GM18519 (cell line): Measurements from ENCODE around the gene ITGBL1.

ENCODE experiments used
- ATAC-seq: cut with Tn5 transposase; IDR thresholded peaks from one replicate; pipeline ENCODE4 v1.9.1; 2021; ENCODE audit warnings: mild to moderate bottlenecking, moderate library complexity; ENCODE audit not compliant: unreplicated experiment, low FRiP score

The ITGBL1 gene

DNA sequence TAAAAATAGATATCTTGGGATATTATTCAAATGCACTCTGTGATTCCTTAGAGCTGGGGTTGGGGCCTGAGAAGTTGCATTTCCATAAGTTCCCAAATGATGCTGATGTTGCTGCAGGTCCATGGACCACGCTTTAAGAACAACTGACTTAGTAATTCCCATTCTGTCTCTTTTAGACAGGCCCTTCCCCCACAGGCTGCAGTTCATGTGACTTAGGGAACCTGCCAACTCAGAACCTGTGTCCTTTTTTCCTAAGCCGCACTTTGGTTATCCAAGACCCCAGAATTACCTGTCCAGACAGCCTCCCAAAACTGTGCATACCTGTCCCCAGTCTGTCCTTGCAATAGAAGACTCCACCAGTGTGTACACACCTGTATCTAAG, 1.7 kb upstream of the ITGBL1 start:
- no peak for ATAC-seq

DNA sequence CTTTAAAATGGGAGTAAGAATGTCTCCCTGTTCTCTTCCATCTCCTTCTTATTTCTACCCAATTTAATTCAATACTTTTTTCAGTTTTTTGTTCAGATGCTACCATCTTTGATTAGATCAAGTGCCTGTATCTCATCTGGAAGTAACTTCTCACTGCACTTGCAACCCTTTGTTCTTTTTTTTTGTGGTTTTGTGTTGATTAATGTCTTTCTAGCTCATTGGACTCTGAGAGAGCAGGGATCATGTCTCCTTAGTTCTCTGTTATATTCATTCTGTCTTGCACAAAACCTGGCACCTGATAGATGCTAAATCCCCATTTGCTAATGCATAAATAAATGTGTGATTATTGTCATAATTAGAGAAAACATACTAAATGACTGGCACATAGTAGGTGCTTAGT, 834 bp upstream of the ITGBL1 start:
- ATAC-seq: no peak

DNA sequence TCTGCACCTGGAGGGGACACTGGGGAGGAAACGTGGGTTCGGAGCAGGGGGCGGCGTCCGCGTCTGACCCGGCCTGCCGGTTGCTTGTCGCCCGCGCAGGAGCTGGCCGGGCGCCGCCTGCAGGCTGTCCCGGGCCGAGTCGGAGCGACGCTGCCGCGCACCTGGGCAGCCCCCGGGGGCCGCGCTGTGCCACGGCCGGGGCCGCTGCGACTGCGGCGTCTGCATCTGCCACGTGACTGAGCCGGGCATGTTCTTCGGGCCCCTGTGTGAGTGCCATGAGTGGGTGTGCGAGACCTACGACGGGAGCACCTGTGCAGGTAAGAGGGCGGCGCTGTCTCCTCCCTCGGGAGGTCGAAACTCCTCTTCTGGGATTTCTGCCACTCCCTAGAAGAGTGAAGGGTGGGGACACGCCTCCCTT, 1.3 kb downstream of the ITGBL1 start:
- no peak for ATAC-seq

DNA sequence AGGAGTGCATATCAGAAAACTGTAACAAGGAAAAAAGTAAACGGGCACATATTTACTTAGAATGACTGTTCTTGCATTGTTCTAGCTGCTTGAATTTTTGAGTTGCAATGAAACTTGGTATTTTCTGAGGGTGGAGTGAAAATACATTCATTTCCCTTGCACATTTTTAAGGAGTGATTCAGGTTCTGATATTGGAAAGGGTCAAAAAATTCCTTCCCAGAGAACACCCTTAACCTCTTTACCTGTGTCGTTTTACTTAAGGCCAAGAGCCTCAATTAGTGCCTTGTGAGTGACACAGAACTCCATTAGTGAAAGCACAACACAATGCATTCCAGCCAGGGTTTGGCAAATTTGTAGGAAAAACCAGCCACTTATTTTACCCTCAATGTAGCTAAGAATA, 2.3 kb downstream of the ITGBL1 start:
- ATAC-seq: no peak

DNA sequence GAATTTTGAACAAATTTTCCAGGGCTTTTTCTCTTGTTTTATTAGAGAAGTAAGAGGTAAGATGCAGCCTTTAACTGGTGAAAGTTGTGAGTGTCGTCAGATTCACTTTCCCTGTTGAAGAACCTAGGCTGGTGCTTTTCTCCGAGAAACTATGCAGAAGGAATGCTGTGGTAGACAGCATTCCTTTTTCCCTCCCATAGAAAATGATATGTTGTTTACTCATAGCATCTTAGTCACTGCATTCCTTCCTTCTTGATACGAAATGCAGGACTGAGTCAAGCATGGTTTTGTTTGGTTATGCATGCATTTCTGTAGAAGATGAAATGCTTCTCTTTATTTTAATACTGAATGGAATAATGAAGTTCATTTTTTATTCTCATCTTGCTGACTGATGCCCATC, 3.4 kb downstream of the ITGBL1 start:
- ATAC-seq: no peak

DNA sequence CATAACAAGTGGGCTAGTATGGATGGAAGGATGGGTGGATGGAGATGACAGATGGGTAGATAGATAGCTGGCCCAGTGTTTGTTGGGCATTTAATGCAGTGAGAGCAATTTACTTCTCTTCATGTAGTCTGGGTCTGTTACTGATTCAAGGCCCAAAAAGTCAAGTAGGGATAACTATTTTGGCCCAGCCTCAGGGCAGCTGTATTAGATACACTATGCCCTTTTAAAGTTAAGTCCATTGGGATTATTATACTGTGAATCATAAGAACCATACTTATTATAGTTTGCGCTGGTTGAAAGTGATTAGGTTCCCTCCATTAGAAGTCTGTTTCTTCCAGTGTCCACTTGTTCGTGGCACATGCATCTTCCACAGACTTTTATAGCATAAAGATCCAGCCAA, 4.7 kb downstream of the ITGBL1 start:
- ATAC-seq: no peak

DNA sequence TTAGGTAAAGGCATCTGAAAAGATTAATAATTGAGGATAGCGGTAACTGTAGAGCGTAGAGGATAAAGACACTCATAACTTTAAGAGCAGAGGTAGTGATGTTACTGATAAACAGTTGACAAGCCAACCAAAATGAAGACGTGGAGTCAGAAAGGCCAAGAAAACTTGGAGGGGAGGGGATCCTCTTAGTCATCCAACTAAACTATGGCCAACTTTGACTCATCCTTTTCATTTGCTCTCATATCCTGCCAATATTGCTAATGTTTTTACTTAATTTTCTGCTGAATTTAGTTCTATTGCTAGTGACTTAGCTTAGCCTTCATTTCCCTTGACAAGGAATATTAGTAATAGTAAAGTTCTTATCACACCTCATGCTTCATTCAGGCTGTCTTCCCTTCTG, 13.4 kb downstream of the ITGBL1 start:
- no peak for ATAC-seq

DNA sequence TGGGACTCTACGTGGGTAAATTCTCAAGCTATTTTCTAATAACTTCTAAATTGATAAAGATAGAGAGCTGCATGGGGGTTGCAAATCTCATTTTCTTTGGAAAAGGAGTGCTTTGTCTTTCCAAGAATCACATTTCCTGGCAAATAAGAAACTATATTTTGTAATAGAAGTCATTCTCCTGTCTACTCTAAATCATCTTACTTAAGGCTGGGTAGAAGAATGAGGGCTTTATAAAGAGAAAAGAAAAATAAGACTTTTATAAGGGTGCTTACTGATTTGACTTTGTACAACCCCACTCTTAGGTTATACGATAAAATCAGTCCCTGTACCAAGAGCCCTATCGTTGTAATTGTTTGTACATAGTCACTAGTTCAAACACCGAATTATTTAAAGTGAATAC, 14.9 kb downstream of the ITGBL1 start:
- no peak for ATAC-seq

DNA sequence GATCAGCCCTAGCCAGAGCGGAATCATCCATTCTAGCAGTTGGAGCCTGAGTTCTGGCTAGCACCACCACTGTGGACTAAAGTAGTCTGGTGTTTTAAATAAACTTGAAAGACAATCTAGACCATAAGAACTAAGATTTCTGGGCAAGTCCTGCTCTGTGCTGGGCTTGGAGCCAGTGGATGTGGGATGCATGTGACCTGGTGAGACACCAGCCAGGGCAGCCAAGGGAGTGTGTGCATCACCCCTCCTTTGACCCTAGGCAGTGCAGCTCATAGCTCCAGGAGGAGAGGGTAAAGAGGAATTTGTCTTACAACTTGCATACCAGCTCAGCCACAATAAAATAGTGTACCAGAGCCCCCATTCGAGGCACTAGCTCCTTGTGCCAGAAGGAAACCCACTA, 21.0 kb downstream of the ITGBL1 start:
- ATAC-seq: no peak

DNA sequence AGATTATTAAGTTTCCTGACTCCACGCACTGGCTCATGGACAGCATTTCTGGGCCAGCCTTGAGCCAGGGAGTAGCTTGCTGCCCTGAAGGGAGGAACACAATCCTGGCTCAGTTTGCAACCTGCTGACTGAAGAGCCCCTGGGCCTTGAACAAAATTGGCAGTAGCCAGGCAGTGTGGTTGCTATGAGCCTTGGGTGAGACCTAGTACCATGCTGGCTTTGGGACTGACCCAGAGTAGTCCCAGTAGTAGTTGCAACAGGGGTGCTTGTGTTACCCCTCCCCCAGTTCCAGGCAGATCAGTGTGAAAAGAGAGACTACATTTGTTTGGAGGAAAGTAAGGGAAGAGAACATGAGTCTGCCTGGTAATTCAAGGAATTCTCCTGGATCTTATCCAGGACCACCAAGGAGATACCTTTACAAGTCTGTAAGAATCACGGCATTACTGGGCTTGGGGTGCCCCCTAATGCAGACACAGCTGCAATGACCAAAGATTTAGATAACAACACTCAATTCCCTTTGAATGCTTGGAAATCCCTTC, 22.0 kb downstream of the ITGBL1 start:
- no peak for ATAC-seq

DNA sequence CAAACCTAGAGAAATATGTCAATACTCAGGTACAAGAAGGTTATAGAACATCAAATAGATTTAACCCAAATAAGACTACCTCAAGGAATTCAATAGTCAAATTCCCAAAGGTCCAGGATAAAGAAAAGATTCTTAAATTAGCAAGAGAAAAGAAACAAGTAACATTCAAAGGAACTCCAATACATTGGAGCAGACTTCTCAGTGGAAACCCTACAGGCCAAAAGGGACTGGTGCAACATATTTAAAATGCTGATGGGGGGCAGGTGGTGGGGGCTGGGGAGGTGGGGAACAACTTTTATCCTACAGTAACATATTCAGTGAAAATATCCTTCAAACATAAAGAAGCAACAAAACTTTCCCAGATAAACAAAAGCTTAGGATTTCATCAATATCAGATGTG, 23.1 kb downstream of the ITGBL1 start:
- no peak for ATAC-seq

DNA sequence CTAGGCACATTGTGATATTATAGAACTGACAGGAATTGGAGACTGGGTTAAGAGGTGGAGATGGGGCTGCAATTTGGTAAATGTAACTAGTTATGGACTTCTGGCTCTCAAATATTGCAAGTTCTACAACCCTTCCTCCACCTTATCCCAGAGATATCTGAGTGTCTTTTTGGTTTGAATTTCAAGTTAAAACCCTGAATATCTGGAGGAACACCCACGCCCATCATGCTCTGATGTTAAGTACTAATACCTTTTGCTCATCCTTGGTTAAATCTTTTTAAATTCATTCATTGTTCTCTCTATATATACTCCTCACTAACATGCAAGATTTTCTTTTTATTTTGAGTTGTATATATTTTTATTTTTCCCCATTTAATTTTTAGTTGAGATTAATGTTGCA, 28.9 kb downstream of the ITGBL1 start:
- no peak for ATAC-seq

DNA sequence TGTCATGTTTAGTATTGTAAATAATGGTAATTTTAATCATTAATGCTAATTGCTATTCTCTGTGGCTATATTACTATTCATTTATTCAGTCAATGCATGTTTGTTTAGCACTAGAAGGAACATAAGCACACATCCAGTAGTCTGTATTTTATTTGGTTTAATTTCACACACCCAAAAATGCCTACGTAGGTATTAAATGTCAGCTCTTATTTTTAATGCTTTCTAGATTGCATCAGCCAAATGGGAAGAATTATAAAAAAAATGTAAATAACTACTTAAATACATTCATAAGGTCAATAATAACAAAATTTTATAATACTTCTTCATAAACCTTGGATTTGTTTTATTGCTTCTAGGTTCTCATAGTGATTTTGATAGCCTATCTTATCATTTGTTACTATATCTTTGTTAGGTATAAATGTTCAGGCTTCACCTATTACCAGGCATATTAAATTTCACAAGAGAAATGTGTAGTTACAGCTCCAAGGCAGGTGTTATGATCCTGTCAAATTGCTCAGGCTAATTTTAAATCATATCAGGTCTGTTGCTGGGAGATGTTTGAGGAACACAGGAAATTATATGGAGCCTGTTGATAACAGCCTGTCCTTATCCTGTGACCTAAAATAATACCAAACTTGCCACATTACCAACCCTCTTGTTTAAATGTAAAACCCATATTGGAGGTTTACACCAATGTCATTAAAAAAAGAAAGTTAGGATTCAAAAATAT, 34.4 kb downstream of the ITGBL1 start:
- no peak for ATAC-seq

DNA sequence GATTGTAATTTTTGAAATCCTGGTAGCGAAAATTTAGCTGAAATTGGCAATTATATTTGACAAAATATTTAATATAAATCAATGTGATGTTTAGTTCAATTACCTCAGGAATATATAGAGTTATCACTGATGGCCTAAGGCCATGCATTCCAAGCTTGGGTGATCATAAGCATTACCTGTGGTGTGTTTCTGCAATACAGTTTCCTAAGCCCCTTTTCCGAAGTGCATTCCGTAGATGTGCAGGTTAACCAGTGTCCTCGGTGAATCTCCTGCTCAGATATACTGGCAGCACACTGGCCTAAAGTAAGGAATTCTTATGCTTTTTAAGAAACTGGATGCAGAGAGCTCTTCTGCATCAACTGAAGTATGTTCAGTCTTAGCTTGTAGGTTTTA, 35.0 kb downstream of the ITGBL1 start:
- ATAC-seq: no peak

DNA sequence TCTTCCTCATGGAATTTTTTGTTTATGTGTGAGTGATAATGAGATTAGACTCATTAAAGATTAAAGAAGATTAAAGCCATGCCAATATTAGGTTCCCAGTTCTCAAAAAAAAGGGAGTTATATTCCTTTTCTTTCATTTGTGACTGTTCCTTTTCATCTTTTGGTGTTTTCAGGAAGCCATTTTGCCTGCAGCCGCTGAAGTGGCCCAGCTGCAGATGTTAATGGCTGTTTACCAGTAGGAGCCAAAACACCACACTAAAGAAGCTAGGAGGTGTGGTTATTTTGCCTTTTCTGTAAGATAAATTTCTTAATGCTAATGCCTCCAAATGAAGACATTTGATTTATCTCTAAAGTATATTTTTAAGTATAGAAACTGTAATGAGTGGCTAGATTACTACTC, 36.3 kb downstream of the ITGBL1 start:
- no peak for ATAC-seq

DNA sequence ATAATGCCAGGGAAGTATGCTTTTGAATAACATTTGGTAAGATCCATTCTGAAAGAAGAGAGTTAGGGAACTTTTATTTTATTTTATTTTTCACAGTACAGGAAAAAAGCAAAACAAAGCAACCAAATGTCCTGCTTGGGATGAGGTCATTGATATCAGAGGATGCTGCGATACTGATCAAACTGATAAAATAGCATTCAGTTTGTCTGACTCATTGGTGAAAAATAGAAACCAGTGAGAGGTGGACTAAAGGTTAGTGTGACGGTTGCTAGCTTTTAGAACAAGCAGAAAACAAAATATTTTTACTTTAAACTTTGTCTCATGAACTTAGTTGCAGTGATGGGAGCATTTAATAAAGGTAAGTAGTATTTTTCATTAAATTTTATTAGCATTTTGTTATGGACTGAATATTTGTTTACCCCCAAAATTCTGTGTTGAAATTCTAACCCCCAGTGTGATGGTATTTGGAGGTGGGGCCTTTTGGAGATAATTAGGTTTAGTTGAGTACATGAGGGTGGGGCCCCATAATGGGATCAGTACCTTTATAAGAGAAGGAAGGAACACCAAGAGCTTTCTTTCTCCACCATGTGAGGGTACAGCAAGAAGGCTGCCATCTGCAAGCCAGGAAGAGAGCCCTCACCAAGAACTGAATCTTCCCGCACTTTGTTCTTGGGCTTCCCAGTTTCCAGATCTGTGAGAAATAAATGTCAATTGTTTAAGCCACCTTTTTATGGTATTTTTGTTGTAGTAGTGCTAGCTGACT, 37.3 kb downstream of the ITGBL1 start:
- no peak for ATAC-seq

DNA sequence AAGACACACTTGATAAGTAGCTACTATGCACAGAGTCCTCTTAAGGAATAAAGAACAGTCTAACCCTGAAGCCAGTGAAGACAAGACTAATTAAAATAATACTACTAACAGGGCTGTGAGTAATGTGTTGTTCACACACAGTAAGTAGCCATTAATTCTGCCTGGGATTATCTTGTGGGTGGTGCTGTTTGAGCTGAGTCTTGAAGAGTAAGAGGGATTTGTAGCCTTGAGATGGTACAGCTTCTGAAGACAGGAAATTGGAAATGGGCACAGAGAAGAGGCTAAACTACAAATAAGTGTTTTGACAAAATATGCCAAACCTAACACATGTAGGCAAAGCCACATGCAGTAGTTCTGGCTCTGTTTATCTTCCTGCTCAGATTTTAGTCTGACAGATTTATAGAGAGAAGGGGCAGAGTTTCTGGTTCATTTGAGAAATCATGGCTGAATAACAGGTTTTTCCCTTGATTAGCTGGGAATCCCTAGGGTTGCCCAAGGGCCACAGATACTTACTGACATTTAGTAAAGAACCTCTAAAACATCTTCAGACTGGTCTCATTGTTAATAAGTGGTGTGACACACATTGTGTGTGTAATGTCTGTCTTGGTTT, 38.0 kb downstream of the ITGBL1 start:
- no peak for ATAC-seq

DNA sequence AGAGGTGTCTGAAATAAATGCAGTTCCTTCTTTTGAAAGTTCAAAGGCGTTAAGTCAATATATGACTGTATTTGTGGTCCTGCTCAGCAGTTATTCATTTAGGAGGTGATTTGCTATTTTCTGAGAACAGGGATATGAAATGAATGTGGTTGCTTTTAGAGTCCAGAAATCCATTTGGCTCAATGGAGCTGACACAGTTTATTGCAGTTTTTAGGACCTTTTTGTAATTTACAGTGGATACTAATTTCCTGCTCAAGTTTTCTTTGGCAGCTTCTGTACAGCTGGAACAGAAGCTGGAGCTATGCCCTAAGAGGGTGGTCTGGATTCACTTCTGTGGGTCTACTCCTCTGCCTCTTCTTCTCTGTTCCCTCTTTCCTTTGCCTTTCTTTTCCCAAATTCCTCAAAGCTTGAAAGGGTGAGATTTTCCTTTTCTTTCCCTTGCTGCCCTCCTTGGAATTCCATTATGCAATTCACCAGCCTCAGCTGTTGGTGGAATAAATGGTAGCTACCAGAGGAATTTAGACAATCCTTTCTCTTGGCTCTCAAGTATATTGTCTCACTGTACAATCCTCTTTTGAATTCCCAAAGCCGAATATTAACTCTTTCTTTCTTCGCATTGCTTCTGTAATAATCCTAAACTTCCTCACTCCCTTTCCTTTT, 39.9 kb downstream of the ITGBL1 start:
- ATAC-seq: no peak

DNA sequence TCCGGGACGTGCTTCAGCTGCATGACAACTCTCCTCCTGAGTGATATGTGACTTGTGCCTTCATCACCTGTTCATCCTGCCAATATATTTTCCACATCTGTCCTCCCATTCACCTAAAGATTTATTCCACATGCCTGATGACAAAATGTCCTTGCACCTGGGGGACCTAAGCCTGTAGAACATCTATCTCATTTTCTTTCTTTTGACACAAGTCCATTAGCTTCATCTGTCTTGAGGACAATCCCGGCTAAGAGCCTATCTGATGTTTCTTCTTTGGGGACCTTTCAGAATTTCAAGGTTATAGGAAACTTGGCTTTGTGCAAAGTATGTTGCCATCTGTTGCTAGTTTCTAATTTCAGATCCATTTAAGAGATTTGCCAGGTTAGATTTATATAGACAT, 41.1 kb downstream of the ITGBL1 start:
- ATAC-seq: no peak

DNA sequence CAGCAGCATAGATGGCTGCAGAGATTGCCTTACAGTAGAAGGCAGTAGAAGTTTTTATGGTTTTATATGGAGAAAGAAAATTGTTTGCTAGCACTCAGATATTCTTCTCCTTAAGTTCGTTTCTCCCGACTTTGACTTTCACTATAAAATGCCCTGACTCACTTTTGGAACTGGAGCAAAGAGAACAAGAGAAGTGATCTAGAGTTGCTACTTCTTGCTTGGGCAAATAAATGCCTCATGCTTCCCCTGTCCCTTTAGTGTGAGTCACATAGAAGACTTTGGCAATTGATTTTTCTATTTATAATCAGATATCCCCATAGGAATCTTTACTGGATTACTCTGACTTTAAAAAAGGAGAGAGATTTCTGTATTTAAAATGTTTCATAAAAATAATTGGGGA, 46.9 kb downstream of the ITGBL1 start:
- no peak for ATAC-seq

DNA sequence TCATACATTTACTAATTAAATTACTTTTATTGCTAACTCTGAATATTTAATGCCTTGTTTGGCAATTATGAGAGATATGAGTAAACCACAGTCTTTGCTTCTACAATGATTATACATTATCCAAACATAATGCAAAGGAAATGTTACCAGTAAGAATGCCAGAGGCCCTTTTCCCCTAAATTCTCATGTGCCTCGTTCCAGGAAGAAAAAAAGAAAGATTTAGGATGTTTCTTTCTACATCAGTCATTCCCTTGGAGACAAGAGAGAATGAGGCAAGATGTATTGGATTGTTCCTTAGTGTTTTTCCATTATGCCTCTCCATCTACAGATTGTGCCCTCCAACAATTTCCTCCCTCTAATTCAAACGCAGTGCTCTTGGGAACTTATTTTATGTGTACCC, 50.1 kb downstream of the ITGBL1 start:
- ATAC-seq: no peak
